Mammary epithelial cell (primary cell): Measurements from ENCODE around the gene CAMTA1.

Experiments
- CTCF ChIP-seq, 2 donors: IDR thresholded peaks in 1 of 2; conservative IDR thresholded peaks in 1 of 2; 2 replicates each; pipeline ENCODE4 v1.5.1; 2011 to 2012; ENCODE audit warnings: inconsistent platforms in 2 of 2, low read length in 2 of 2, mild to moderate bottlenecking in 2 of 2, control low read depth in 1 of 2, low read depth in 1 of 2; ENCODE audit not compliant: insufficient read depth in 1 of 2; ENCODE audit errors: extremely low read depth in 1 of 2
- EZH2 ChIP-seq: IDR thresholded peaks from 2 replicates; pipeline ENCODE4 v1.6.1; 2012; ENCODE audit warnings: low read length, inconsistent platforms, borderline replicate concordance

GRCh38 chr1:6834366-6834765, 49.1 kb downstream of the CAMTA1 start:
- TF ChIP-seq CTCF (conservative IDR thresholded peaks at IDR 0.05 in 1 of 2, IDR thresholded peaks at IDR 0.05 in 1 of 2; ENCODE audit: extremely low read depth in 1 of 2, insufficient read depth in 1 of 2, low read depth in 1 of 2, low read length in 2 of 2) = no peak
- no peak for TF ChIP-seq EZH2
